ENCODE results near the gene PPL. TPM values are rescaled to one million over a fixed set of nuclear protein-coding genes. Genes with fewer than 3 reads are reported as not detected.

PPL gene
- total and polyA plus RNA-seq, 2 donors (not counting 3 experiments of a cell fraction or from before 2014, with no cell fraction given) = 0.07 to 0.20 TPM

DNA sequence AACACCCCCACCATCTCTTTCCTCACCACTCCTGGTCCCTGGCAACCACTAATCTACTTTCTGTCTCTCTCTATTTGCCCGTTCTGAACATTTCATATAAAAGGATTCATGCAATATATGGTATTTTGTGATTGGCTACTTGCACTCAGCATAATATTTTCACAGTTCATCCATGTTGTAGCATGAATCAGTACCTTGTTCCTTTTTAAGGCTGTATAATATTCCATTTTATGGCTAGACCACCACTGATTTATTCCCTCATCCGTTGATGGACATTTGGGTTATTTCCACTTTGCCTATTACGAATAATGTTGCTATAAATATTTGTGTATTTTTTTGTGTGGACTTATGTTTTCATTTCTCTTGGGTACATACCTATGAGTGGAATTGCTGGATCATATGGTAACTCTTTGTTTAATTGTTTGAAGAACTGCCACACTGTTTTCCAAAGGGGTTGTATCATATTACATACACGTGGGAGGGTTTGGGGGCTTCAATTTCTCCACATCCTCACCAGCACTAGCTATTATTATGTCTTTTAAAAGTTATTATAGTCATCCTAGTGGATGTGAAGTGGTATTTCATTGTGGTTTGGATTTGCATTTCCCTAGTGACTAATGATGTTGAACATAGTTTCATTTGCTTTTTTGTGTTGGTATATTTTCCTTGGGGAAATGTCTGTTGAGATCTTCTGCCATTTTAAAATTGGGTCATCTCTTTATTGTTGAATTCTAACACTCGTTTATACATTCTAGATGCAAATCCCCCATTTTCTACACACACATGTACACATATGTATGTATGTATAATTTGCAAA is 47.4 kb upstream of the PPL start:
- H4K20me1 ChIP-seq (replicated peaks; ENCODE audit: control insufficient read depth, extremely low read depth, insufficient read depth, low read length) = no peaks in the 10 kb centered on the region
- H3K36me3 ChIP-seq (ENCODE audit: control insufficient read depth in 2 of 2, extremely low read depth in 1 of 2, insufficient read depth in 2 of 2, low read length in 2 of 2) = no peaks in the 10 kb centered on the region
- no peak overlapping the region for H3K4me3 ChIP-seq (replicated peaks in 1 of 3; ENCODE audit: insufficient read depth in 1 of 3, low read depth in 1 of 3, low read length in 3 of 3)
- no peaks in the 10 kb centered on the region for H3K79me2 ChIP-seq (ENCODE audit: control insufficient read depth, insufficient read depth, low read length)
- CTCF ChIA-PET = no interaction called here
- H2AFZ ChIP-seq (ENCODE audit: low read depth, low read length) = no peak overlapping the region
- POLR2A ChIA-PET = no interaction called here
- TF ChIP-seq, protein P1, sequence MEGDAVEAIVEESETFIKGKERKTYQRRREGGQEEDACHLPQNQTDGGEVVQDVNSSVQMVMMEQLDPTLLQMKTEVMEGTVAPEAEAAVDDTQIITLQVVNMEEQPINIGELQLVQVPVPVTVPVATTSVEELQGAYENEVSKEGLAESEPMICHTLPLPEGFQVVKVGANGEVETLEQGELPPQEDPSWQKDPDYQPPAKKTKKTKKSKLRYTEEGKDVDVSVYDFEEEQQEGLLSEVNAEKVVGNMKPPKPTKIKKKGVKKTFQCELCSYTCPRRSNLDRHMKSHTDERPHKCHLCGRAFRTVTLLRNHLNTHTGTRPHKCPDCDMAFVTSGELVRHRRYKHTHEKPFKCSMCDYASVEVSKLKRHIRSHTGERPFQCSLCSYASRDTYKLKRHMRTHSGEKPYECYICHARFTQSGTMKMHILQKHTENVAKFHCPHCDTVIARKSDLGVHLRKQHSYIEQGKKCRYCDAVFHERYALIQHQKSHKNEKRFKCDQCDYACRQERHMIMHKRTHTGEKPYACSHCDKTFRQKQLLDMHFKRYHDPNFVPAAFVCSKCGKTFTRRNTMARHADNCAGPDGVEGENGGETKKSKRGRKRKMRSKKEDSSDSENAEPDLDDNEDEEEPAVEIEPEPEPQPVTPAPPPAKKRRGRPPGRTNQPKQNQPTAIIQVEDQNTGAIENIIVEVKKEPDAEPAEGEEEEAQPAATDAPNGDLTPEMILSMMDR (IDR thresholded peaks at IDR 0.05; ENCODE audit: extremely low read depth in 1 of 2, insufficient read depth in 1 of 2, low read depth in 1 of 2, low read length in 2 of 2) = no peak
- TF ChIP-seq EZH2 (IDR thresholded peaks at IDR 0.05; ENCODE audit: borderline replicate concordance, low read depth, low read length, severe bottlenecking) = no peak
- no peak for TF ChIP-seq MYC (IDR thresholded peaks at IDR 0.05; ENCODE audit: low read depth, low read length)
- TF ChIP-seq GATA2 (IDR thresholded peaks at IDR 0.05; ENCODE audit: insufficient read depth, insufficient read length, low read depth, low read length) = no peak
- no peak for TF ChIP-seq POLR2AphosphoS5 (IDR thresholded peaks at IDR 0.05; ENCODE audit: insufficient read depth, low read depth, low read length)
- TF ChIP-seq, protein P2, sequence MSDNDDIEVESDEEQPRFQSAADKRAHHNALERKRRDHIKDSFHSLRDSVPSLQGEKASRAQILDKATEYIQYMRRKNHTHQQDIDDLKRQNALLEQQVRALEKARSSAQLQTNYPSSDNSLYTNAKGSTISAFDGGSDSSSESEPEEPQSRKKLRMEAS (IDR thresholded peaks at IDR 0.05; ENCODE audit: insufficient read depth, insufficient read length) = no peak
- no peak for TF ChIP-seq FOS (IDR thresholded peaks at IDR 0.05; ENCODE audit: borderline replicate concordance, insufficient read depth, low read length)
- TF ChIP-seq JUN (IDR thresholded peaks at IDR 0.05; ENCODE audit: borderline replicate concordance, insufficient read depth, insufficient read length, low read depth) = no peak
- no peak for TF ChIP-seq POLR2A (IDR thresholded peaks at IDR 0.05; ENCODE audit: low read depth, low read length)
- H3K9me1 ChIP-seq (replicated peaks; ENCODE audit: control insufficient read depth, extremely low read depth, insufficient read depth, low read length) = no peaks in the 10 kb centered on the region
- no TSS peak for BruUV-seq (replicated peaks)
- no peak overlapping the region for H3K27ac ChIP-seq (ENCODE audit: insufficient read depth, low read depth, low read length)
- DNase-seq (ENCODE audit: low read depth, low spot score) (no peak), FAIRE-seq (no peak)
- no peak overlapping the region for H3K4me2 ChIP-seq (ENCODE audit: insufficient read depth, low read length)
- no peaks in the 10 kb centered on the region for H3K9me3 ChIP-seq (replicated peaks; ENCODE audit: control insufficient read depth, insufficient read depth, low read length)
- H3K4me1 ChIP-seq (ENCODE audit: control insufficient read depth, extremely low read depth, insufficient read depth, low read length) = no peaks in the 10 kb centered on the region
- intact Hi-C loops (cut with micrococcal nuclease) (no loop called here), dilution Hi-C loops (cut with MboI; ENCODE audit: extremely low pct_ligation_motif_present, low sequenced_read_pairs) (no loop called here)
- H3K9ac ChIP-seq (replicated peaks; ENCODE audit: extremely low read depth, insufficient read depth, low read length) = no peak overlapping the region
- H3K27me3 ChIP-seq (ENCODE audit: control insufficient read depth in 2 of 2, insufficient read depth in 2 of 2, low read length in 2 of 2) = peaks cover 11 to 16% of the 10 kb centered on the region in 2 experiments
